Upper lobe of left lung (tissue), 4 donors: Measurements from ENCODE around the gene GNS.

ENCODE experiments used
- EP300 ChIP-seq, 4 donors: sonication (generic); formaldehyde crosslinking; IDR thresholded peaks; one replicate each; pipeline ENCODE4 v1.5.1; 2017; ENCODE audit warnings: antibody characterized with exemption in 4 of 4, control low read depth in 2 of 4
- POLR2A ChIP-seq, 4 donors: fragments of 450-650 bp; IDR thresholded peaks; one replicate each; pipeline ENCODE4 v1.5.1; 2016 to 2017; ENCODE audit warnings: antibody characterized with exemption in 4 of 4, mild to moderate bottlenecking in 2 of 4
- POLR2AphosphoS5 ChIP-seq, 2 donors: sonication (generic); formaldehyde crosslinking; IDR thresholded peaks; one replicate each; pipeline ENCODE4 v1.5.1; 2017; ENCODE audit warnings: antibody characterized with exemption in 2 of 2
- TF ChIP-seq, protein P1 (sequence below), 6 experiments: fragments of 450-650 bp in 4 of 6; fragments of 200-600 bp in 2 of 6; sonication (generic) in 2 of 6; IDR thresholded peaks; one replicate each; pipeline ENCODE4 v1.5.1; 2016 to 2019; ENCODE audit warnings: antibody characterized with exemption in 6 of 6

DNA sequence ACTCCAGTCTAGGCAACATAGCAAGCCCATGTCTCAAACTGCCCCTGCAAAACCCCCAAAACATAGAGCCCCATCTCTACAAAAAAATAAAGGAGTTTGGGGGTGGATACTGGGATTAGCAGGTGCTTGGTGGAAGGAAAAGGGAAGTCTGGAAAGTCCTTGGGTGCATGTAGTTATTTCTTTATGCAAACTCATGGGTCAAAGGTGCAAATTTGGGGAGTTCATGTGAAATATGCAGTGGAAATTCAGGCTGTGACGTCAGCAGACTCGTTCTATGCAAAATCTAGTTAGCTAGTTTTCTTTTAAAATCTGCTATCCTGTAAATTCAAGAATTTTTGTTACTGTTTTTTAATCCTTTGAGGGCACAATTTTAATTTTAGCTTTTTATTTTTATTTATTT is 51.3 kb downstream of the GNS start:
- TF ChIP-seq POLR2A (IDR thresholded peaks at IDR 0.05) (no peak), POLR2AphosphoS5 (IDR thresholded peaks at IDR 0.05) (no peak), EP300 (IDR thresholded peaks at IDR 0.05) (no peak)
- TF ChIP-seq, protein P1, sequence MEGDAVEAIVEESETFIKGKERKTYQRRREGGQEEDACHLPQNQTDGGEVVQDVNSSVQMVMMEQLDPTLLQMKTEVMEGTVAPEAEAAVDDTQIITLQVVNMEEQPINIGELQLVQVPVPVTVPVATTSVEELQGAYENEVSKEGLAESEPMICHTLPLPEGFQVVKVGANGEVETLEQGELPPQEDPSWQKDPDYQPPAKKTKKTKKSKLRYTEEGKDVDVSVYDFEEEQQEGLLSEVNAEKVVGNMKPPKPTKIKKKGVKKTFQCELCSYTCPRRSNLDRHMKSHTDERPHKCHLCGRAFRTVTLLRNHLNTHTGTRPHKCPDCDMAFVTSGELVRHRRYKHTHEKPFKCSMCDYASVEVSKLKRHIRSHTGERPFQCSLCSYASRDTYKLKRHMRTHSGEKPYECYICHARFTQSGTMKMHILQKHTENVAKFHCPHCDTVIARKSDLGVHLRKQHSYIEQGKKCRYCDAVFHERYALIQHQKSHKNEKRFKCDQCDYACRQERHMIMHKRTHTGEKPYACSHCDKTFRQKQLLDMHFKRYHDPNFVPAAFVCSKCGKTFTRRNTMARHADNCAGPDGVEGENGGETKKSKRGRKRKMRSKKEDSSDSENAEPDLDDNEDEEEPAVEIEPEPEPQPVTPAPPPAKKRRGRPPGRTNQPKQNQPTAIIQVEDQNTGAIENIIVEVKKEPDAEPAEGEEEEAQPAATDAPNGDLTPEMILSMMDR (IDR thresholded peaks at IDR 0.05): no peak
